LNCAP (cell line): Measurements from ENCODE around the gene FGFBP3.

ENCODE experiments used
- CTCF ChIP-seq: fragments of 450-650 bp; IDR thresholded peaks from 2 replicates; pipeline ENCODE4 v1.5.1; 2017; ENCODE audit warnings: mild to moderate bottlenecking

Gene FGFBP3

DNA sequence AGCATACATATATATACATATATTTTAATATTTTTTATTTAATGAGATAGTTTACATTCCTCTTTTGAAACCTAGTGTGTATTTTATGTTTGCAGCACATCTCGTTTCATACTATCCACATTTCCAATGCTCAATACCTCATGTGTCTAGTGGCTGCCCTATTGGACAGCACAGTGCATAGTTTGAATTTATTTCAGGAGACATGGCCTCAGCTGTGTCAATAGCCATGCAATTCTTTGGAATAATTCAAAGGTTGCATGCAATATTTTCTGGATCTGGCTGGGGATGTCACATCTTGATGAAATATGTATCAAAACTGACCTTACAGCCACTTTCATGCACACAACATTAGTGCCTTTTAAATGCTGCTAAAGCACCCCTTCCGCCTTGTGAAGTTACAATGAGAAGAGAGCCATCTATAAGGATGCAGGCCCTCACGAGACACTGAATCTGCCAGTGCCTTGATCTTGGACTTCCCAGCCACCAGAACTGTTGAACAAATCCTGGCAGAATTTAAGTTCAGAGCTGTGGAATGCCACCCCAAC, 13.0 kb downstream of the FGFBP3 start:
- no peak for TF ChIP-seq CTCF

GRCh38 chr10:91893051-91893450, 16.2 kb downstream of the FGFBP3 start:
- TF ChIP-seq CTCF, result no peak

DNA sequence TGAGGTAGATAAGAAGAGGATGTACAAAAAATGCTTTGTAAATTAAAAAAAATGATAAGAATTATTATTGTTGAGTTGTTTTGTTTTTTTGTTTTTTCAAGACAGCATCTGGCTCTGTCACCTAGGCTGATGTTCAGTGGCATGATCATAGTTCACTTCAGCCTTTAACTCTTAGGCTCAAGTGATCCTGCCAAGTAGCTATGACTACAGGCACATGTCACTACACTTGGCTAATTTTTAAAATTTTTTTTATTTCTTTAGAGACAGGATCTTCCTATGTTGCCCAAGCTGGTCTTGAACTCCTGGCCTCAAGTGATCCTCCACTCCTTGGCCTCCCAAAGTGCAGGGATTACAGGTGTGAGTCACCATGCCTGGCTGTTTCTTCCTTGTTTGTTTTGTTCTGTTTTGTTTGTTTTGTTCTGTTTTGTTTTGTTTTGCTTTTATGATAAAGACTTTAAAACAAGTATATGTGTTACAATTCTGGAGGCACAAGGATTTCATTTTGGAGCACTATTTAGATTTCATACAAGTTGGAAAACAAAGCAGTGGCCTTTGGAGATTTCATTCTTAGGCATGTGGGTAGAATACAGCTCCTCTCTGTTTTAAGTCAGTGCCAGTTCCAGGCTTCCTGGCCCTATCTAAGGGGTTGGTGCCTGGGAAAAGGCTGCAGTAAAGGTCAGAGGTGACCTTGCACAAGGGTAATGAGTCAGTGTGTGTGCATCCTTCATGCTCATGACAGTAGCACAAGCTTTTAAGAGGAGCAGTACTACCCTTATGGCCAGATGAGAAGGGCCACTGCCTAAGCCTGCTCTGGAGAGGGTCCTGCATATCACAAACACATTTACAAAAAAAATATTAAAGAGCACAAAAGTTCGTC, 17.9 kb downstream of the FGFBP3 start:
- TF ChIP-seq CTCF, result no peak

- no peak for TF ChIP-seq CTCF
Measured at GRCh38 chr10:91887272-91888076, 21.8 kb downstream of the FGFBP3 start.

DNA sequence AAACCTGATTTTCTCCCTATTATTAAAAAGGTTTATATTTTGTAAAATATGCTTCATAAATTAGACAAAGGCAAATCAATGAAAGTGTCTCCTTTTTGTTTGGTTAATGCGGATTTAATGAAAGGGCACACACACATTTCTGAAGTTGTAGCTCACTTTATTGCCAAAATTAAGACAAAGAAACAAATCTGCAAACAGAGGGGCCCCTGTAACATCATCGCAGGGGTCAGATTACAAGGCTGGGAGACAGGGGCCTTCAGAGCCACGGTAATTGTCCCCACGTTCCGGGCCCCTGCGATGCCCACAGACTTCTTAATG, 22.4 kb downstream of the FGFBP3 start:
- no peak for TF ChIP-seq CTCF

GRCh38 chr10:91885362-91886079, 23.8 kb downstream of the FGFBP3 start:
- TF ChIP-seq CTCF, result no peak

GRCh38 chr10:91884536-91884935, 24.8 kb downstream of the FGFBP3 start:
- no peak for TF ChIP-seq CTCF
